ENCODE measurements around the gene TSPAN1.

The TSPAN1 gene

GRCh38 chr1:46203738-46204405 lies 29.0 kb downstream of the TSPAN1 start:
- peak overlapping the region; percentile 35 to 58 for H3K18ac ChIP-seq (ENCODE audit: low read depth in 1 of 2, low read length in 2 of 2)
- no peak overlapping the region for H3K4ac ChIP-seq (ENCODE audit: low read depth in 1 of 2, low read length in 2 of 2)
- H2BK120ac ChIP-seq (ENCODE audit: low read depth, low read length) = no peak overlapping the region
- peaks cover 6% of the 10 kb centered on the region for H3K79me1 ChIP-seq (replicated peaks; ENCODE audit: low read length, poor library complexity, severe bottlenecking)
- H3K14ac ChIP-seq (ENCODE audit: low read length in 2 of 2) = no peak overlapping the region
- H2AK5ac ChIP-seq (ENCODE audit: low read length, severe bottlenecking) = no peak overlapping the region
- H2BK12ac ChIP-seq (ENCODE audit: low read length in 2 of 2) = no peak overlapping the region
- no peak overlapping the region for H3K27ac ChIP-seq (ENCODE audit: low read length, poor library complexity, severe bottlenecking)
- H3K4me2 ChIP-seq (ENCODE audit: low read length, poor library complexity, severe bottlenecking) = peak overlapping the region; percentile 91
- no peaks in the 10 kb centered on the region for H3K9me3 ChIP-seq (ENCODE audit: control insufficient read depth, low read length)
- peak overlapping the region; percentile 49 for H2AFZ ChIP-seq (ENCODE audit: low read depth, low read length)
- H3K4me1 ChIP-seq (ENCODE audit: control insufficient read depth, insufficient read depth, low read depth, low read length) = peaks cover 6% of the 10 kb centered on the region
- H3K36me3 ChIP-seq (ENCODE audit: control insufficient read depth in 1 of 2, insufficient read depth in 2 of 2, low read depth in 1 of 2, low read length in 2 of 2) = peaks cover 0 to 3% of the 10 kb centered on the region in 2 experiments
- no peak overlapping the region for H2BK5ac ChIP-seq (ENCODE audit: low read depth, low read length, poor library complexity, severe bottlenecking)
- H3K9ac ChIP-seq (ENCODE audit: low read length) = peak overlapping the region; percentile 88
- no peak overlapping the region for H3K23ac ChIP-seq (ENCODE audit: low read length in 2 of 2)
- peak overlapping the region; percentile 74 to 93 for H3K4me3 ChIP-seq (ENCODE audit: insufficient read depth in 1 of 2, low read depth in 1 of 2, low read length in 2 of 2)
- H3K27me3 ChIP-seq (ENCODE audit: control insufficient read depth in 1 of 2, insufficient read depth in 1 of 2, low read length in 2 of 2) = no peaks in the 10 kb centered on the region
- no peak for DNase-seq
- 32% methylated on average over 13 of the region's 14 CpGs for WGBS
- H4K91ac ChIP-seq (ENCODE audit: low read length) = no peak overlapping the region
- no peak overlapping the region for H2BK15ac ChIP-seq (ENCODE audit: low read depth, poor library complexity, severe bottlenecking)
- H4K8ac ChIP-seq (ENCODE audit: low read length) = no peak overlapping the region

- WGBS = 82% methylated on average over 5 of the region's 5 CpGs
- Histone ChIP-seq H3K9ac (ENCODE audit: low read length) (peak overlapping the region; percentile 88), H3K4me1 (ENCODE audit: control insufficient read depth, insufficient read depth, low read depth, low read length) (peaks cover 6% of the 10 kb centered on the region), H3K4me2 (ENCODE audit: low read length, poor library complexity, severe bottlenecking) (peak overlapping the region; percentile 91), H3K9me3 (ENCODE audit: control insufficient read depth, low read length) (no peaks in the 10 kb centered on the region), H3K36me3 (ENCODE audit: control insufficient read depth in 1 of 2, insufficient read depth in 2 of 2, low read depth in 1 of 2, low read length in 2 of 2) (peaks cover 0 to 3% of the 10 kb centered on the region in 2 experiments), H2BK15ac (ENCODE audit: low read depth, poor library complexity, severe bottlenecking) (no peak overlapping the region), H3K23ac (ENCODE audit: low read length in 2 of 2) (no peak overlapping the region), H2BK12ac (ENCODE audit: low read length in 2 of 2) (no peak overlapping the region), H2BK5ac (ENCODE audit: low read depth, low read length, poor library complexity, severe bottlenecking) (no peak overlapping the region), H3K4me3 (ENCODE audit: insufficient read depth in 1 of 2, low read depth in 1 of 2, low read length in 2 of 2) (peak overlapping the region in 1 of 2 experiments; percentile 93), H3K4ac (ENCODE audit: low read depth in 1 of 2, low read length in 2 of 2) (no peak overlapping the region), H3K27ac (ENCODE audit: low read length, poor library complexity, severe bottlenecking) (no peak overlapping the region), H3K27me3 (ENCODE audit: control insufficient read depth in 1 of 2, insufficient read depth in 1 of 2, low read length in 2 of 2) (no peaks in the 10 kb centered on the region), H2AFZ (ENCODE audit: low read depth, low read length) (no peak overlapping the region), H3K18ac (ENCODE audit: low read depth in 1 of 2, low read length in 2 of 2) (no peak overlapping the region), H3K79me1 (replicated peaks; ENCODE audit: low read length, poor library complexity, severe bottlenecking) (peaks cover 6% of the 10 kb centered on the region), H3K14ac (ENCODE audit: low read length in 2 of 2) (peak overlapping the region in 1 of 2 experiments; percentile 21), H4K91ac (ENCODE audit: low read length) (no peak overlapping the region), H2BK120ac (ENCODE audit: low read depth, low read length) (no peak overlapping the region), H4K8ac (ENCODE audit: low read length) (no peak overlapping the region), H2AK5ac (ENCODE audit: low read length, severe bottlenecking) (no peak overlapping the region)
- no peak for DNase-seq
Observed at GRCh38 chr1:46204406-46204742, 29.5 kb downstream of the TSPAN1 start.

DNA sequence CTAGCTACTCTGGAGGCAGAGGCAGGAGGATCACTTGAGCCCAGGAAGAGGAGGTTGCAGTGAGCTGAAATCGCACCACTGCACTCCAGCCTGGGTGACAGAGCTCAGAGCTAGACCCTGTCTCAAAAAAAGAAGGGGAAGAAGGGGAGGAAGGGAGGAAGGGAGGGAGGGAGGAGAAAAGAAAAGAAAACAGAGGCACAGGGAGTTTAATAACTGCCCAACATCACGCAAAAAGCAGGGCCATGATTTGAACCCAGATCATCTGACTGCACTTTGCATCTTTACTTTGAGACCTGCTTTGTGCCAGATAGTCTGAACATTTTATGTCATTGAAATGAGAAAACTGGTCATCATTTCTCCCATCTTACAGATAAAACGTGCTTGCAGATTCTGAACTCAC lies 30.3 kb downstream of the TSPAN1 start:
- H3K4me2 ChIP-seq (ENCODE audit: low read length, poor library complexity, severe bottlenecking) = no peak overlapping the region
- H3K4me3 ChIP-seq (ENCODE audit: insufficient read depth in 1 of 2, low read depth in 1 of 2, low read length in 2 of 2) = no peak overlapping the region
- H3K36me3 ChIP-seq (ENCODE audit: control insufficient read depth in 1 of 2, insufficient read depth in 2 of 2, low read depth in 1 of 2, low read length in 2 of 2) = peaks cover 0 to 3% of the 10 kb centered on the region in 2 experiments
- peaks cover 6% of the 10 kb centered on the region for H3K79me1 ChIP-seq (replicated peaks; ENCODE audit: low read length, poor library complexity, severe bottlenecking)
- H3K9ac ChIP-seq (ENCODE audit: low read length) = no peak overlapping the region
- peaks cover 6% of the 10 kb centered on the region for H3K4me1 ChIP-seq (ENCODE audit: control insufficient read depth, insufficient read depth, low read depth, low read length)
- H2AK5ac ChIP-seq (ENCODE audit: low read length, severe bottlenecking) = no peak overlapping the region
- H2BK120ac ChIP-seq (ENCODE audit: low read depth, low read length) = no peak overlapping the region
- no peak overlapping the region for H3K23ac ChIP-seq (ENCODE audit: low read length in 2 of 2)
- no peak overlapping the region for H3K14ac ChIP-seq (ENCODE audit: low read length in 2 of 2)
- H2BK12ac ChIP-seq (ENCODE audit: low read length in 2 of 2) = no peak overlapping the region
- no peak overlapping the region for H3K18ac ChIP-seq (ENCODE audit: low read depth in 1 of 2, low read length in 2 of 2)
- H3K27me3 ChIP-seq (ENCODE audit: control insufficient read depth in 1 of 2, insufficient read depth in 1 of 2, low read length in 2 of 2) = no peaks in the 10 kb centered on the region
- DNase-seq = no peak
- no peak overlapping the region for H4K8ac ChIP-seq (ENCODE audit: low read length)
- H3K27ac ChIP-seq (ENCODE audit: low read length, poor library complexity, severe bottlenecking) = no peak overlapping the region
- 96% methylated on average over 3 of the region's 3 CpGs for WGBS
- no peak overlapping the region for H2BK15ac ChIP-seq (ENCODE audit: low read depth, poor library complexity, severe bottlenecking)
- H2AFZ ChIP-seq (ENCODE audit: low read depth, low read length) = no peak overlapping the region
- H4K91ac ChIP-seq (ENCODE audit: low read length) = no peak overlapping the region
- no peak overlapping the region for H2BK5ac ChIP-seq (ENCODE audit: low read depth, low read length, poor library complexity, severe bottlenecking)
- no peak overlapping the region for H3K4ac ChIP-seq (ENCODE audit: low read depth in 1 of 2, low read length in 2 of 2)
- no peaks in the 10 kb centered on the region for H3K9me3 ChIP-seq (ENCODE audit: control insufficient read depth, low read length)

- Histone ChIP-seq H3K4me2 (ENCODE audit: low read length, poor library complexity, severe bottlenecking) (no peak overlapping the region), H3K4me3 (ENCODE audit: insufficient read depth in 1 of 2, low read depth in 1 of 2, low read length in 2 of 2) (no peak overlapping the region), H2BK120ac (ENCODE audit: low read depth, low read length) (no peak overlapping the region), H3K27me3 (ENCODE audit: control insufficient read depth in 1 of 2, insufficient read depth in 1 of 2, low read length in 2 of 2) (no peaks in the 10 kb centered on the region), H3K27ac (ENCODE audit: low read length, poor library complexity, severe bottlenecking) (no peak overlapping the region), H4K91ac (ENCODE audit: low read length) (no peak overlapping the region), H3K4ac (ENCODE audit: low read depth in 1 of 2, low read length in 2 of 2) (no peak overlapping the region), H3K36me3 (ENCODE audit: control insufficient read depth in 1 of 2, insufficient read depth in 2 of 2, low read depth in 1 of 2, low read length in 2 of 2) (peaks cover 0 to 3% of the 10 kb centered on the region in 2 experiments), H2AK5ac (ENCODE audit: low read length, severe bottlenecking) (no peak overlapping the region), H2AFZ (ENCODE audit: low read depth, low read length) (no peak overlapping the region), H3K23ac (ENCODE audit: low read length in 2 of 2) (no peak overlapping the region), H3K9me3 (ENCODE audit: control insufficient read depth, low read length) (no peaks in the 10 kb centered on the region), H3K14ac (ENCODE audit: low read length in 2 of 2) (no peak overlapping the region), H2BK5ac (ENCODE audit: low read depth, low read length, poor library complexity, severe bottlenecking) (no peak overlapping the region), H2BK15ac (ENCODE audit: low read depth, poor library complexity, severe bottlenecking) (no peak overlapping the region), H3K79me1 (replicated peaks; ENCODE audit: low read length, poor library complexity, severe bottlenecking) (peaks cover 6% of the 10 kb centered on the region), H4K8ac (ENCODE audit: low read length) (no peak overlapping the region), H2BK12ac (ENCODE audit: low read length in 2 of 2) (no peak overlapping the region), H3K4me1 (ENCODE audit: control insufficient read depth, insufficient read depth, low read depth, low read length) (peaks cover 6% of the 10 kb centered on the region), H3K9ac (ENCODE audit: low read length) (no peak overlapping the region), H3K18ac (ENCODE audit: low read depth in 1 of 2, low read length in 2 of 2) (no peak overlapping the region)
- WGBS = 71% methylated on average over 2 of the region's 3 CpGs
- no peak for DNase-seq
Observed at GRCh38 chr1:46205791-46206190, 30.9 kb downstream of the TSPAN1 start.

All from mesenchymal stem cell (in vitro differentiated cells and primary cell).